Right lobe of liver (tissue), 6 donors: Measurements from ENCODE around the gene FBXO21. TPM values are rescaled to one million over a fixed set of nuclear protein-coding genes. Genes with fewer than 3 reads are reported as not detected.

Experiments
- ATAC-seq, 4 donors: fragments of 200-7000 bp; cut with Tn5 transposase; one replicate each; pipeline ENCODE4 v1.9.1; 2020; ENCODE audit warnings: mild to moderate bottlenecking in 4 of 4, moderate library complexity in 4 of 4
- DNase-seq, 3 donors: peaks; one replicate each; pipeline ENCODE4 v3.0.0-alpha.2; 2020
- H3K27ac ChIP-seq, 3 donors: fragments of 200-600 bp; one replicate each; pipeline ENCODE4 v1.8.0; 2022
- H3K27me3 ChIP-seq, 2 donors: fragments of 200-600 bp; one replicate each; pipeline ENCODE4 v1.8.0; 2022
- H3K36me3 ChIP-seq, 4 donors: fragments of 200-600 bp; sonication (generic) in 1 of 4; one replicate each; pipeline versions ENCODE4 v1.5.1 to v1.8.0; 2017 to 2022; ENCODE audit warnings: control low read depth in 1 of 4
- H3K4me1 ChIP-seq, 4 donors: fragments of 200-600 bp; sonication (generic) in 1 of 4; one replicate each; pipeline versions ENCODE4 v1.5.1 to v1.8.0; 2017 to 2022; ENCODE audit warnings: control low read depth in 1 of 4
- H3K4me3 ChIP-seq, 3 donors: fragments of 200-600 bp; one replicate each; pipeline ENCODE4 v1.8.0; 2022
- H3K9me3 ChIP-seq, 4 donors: fragments of 200-600 bp; sonication (generic) in 1 of 4; one replicate each; pipeline versions ENCODE4 v1.5.1 to v1.8.0; 2017 to 2022; ENCODE audit warnings: control low read depth in 1 of 4
- CTCF ChIP-seq, 4 donors: fragments of 200-600 bp in 3 of 4; fragments of 450-650 bp in 1 of 4; IDR thresholded peaks; one replicate each; pipeline versions ENCODE4 v1.5.1 to v1.8.0; 2016 to 2022; ENCODE audit warnings: antibody characterized with exemption in 4 of 4, mild to moderate bottlenecking in 2 of 4
- POLR2A ChIP-seq: fragments of 450-650 bp; IDR thresholded peaks from one replicate; pipeline ENCODE4 v1.6.1; 2017; ENCODE audit warnings: antibody characterized with exemption, mild to moderate bottlenecking
- WGBS: methylation state at CpG from one replicate; pipeline ENCODE4 v1.1.6; 2018; ENCODE audit warnings: low coverage, low lambda C conversion rate; ENCODE audit not compliant: insufficient coverage; ENCODE audit errors: missing lambda C conversion rate; 5-methylcytosine and 5-hydroxymethylcytosine counted together
- intact Hi-C, 2 donors: fragments of 100-400 bp; cut with DNase I; formaldehyde crosslinking; loops; one replicate each; pipeline versions ENCODE4 v1.11.2 to v1.14.1; 2022
- total RNA-seq, 6 experiments: library from RNA; depleted of rRNA in 2 of 6; stranded (reverse); fragments of >200 nt in 2 of 6; fragmentation: NEBNext Ultra II Directional in 3 of 6; extraction: Animal tissue kit (Norgen Biotek cat#: 25700) in 3 of 6; gene quantifications; one replicate each; pipeline versions ENCODE4 v1.1.0 to v1.2.4, GENCODE V29; 2016 to 2023
- donor health status: DM: no; HTN: yes; CAD: no.
- donor health status: DM: no; HTN: no; CAD: no.
- donor health status: DM: no; HTN: no; CAD: no.
- donor health status: DM: no; HTN: yes; CAD: no.
- donor health status: DM: no; HTN: yes; CAD: no.

Gene FBXO21
- total RNA-seq, 6 experiments from 2014 or later = 12.8 to 28.7 (median 20.1) TPM

GRCh38 chr12:117231750-117232149 lies 41.5 kb upstream of the FBXO21 start:
- ATAC-seq (no peak), DNase-seq (no peak)
- H3K9me3 ChIP-seq = no peaks in the 10 kb centered on the region
- H3K27ac ChIP-seq = no peak overlapping the region
- H3K4me1 ChIP-seq = no peaks in the 10 kb centered on the region
- H3K4me3 ChIP-seq = no peak overlapping the region
- WGBS = 66% methylated on average over 5 of the region's 11 CpGs
- no peaks in the 10 kb centered on the region for H3K27me3 ChIP-seq
- TF ChIP-seq CTCF (IDR thresholded peaks at IDR 0.05) (no peak), POLR2A (no peak)
- intact Hi-C loops = loop anchor here in 1 of 2 donors (10.0 kb wide), 1 partner anchor 613 kb away; no protein-coding TSS in a partner anchor
- no peaks in the 10 kb centered on the region for H3K36me3 ChIP-seq

GRCh38 chr12:117228239-117228638 lies 38.0 kb upstream of the FBXO21 start:
- intact Hi-C loops = loop anchor here (10.0 kb wide), 1 partner anchor 367 kb away; no protein-coding TSS in a partner anchor
- H3K36me3 ChIP-seq = no peaks in the 10 kb centered on the region
- no peaks in the 10 kb centered on the region for H3K9me3 ChIP-seq
- H3K4me1 ChIP-seq = no peaks in the 10 kb centered on the region
- DNase-seq (no peak), ATAC-seq (no peak)
- TF ChIP-seq CTCF (IDR thresholded peaks at IDR 0.05) (no peak), POLR2A (no peak)
- H3K27me3 ChIP-seq = no peaks in the 10 kb centered on the region
- H3K27ac ChIP-seq = no peak overlapping the region
- 45% methylated on average over 2 of the region's 2 CpGs for WGBS
- no peak overlapping the region for H3K4me3 ChIP-seq

GRCh38 chr12:117227000-117227653 lies 36.9 kb upstream of the FBXO21 start:
- no peak for ATAC-seq
- no peaks in the 10 kb centered on the region for H3K4me1 ChIP-seq
- no peaks in the 10 kb centered on the region for H3K27me3 ChIP-seq
- TF ChIP-seq CTCF (IDR thresholded peaks at IDR 0.05) (no peak), POLR2A (no peak)
- H3K4me3 ChIP-seq = no peak overlapping the region
- intact Hi-C loops = loop anchor here (10.0 kb wide), 1 partner anchor 368 kb away; no protein-coding TSS in a partner anchor
- no peak for DNase-seq
- 50% methylated on average over 5 of the region's 12 CpGs for WGBS
- no peaks in the 10 kb centered on the region for H3K9me3 ChIP-seq
- H3K36me3 ChIP-seq = no peaks in the 10 kb centered on the region
- no peak overlapping the region for H3K27ac ChIP-seq

- H3K27me3 ChIP-seq = no peaks in the 10 kb centered on the region
- H3K36me3 ChIP-seq = no peaks in the 10 kb centered on the region
- no peaks in the 10 kb centered on the region for H3K4me1 ChIP-seq
- H3K9me3 ChIP-seq = no peaks in the 10 kb centered on the region
- no peak for TF ChIP-seq POLR2A
- no peak for TF ChIP-seq CTCF (IDR thresholded peaks at IDR 0.05)
- WGBS = 53% methylated on average over 10 of the region's 10 CpGs
- no peak for DNase-seq
- H3K4me3 ChIP-seq = no peak overlapping the region
- H3K27ac ChIP-seq = no peak overlapping the region
- intact Hi-C loops = loop anchor here (10.0 kb wide), 1 partner anchor 368 kb away; no protein-coding TSS in a partner anchor
- ATAC-seq = no peak
Observed at GRCh38 chr12:117226505-117226904, 36.2 kb upstream of the FBXO21 start.
